ENCODE data around the gene CDH23.

CDH23 gene

GRCh38 chr10:71603150-71603549 is 206.4 kb downstream of the CDH23 start:
- H3K9me3 ChIP-seq (ENCODE audit: control insufficient read depth, low read length) = no peaks in the 10 kb centered on the region
- H3K9ac ChIP-seq (ENCODE audit: low read length) = no peak overlapping the region
- H3K4me1 ChIP-seq (ENCODE audit: control insufficient read depth, insufficient read depth, low read length) = peaks cover 20% of the 10 kb centered on the region
- no peaks in the 10 kb centered on the region for H3K27me3 ChIP-seq (ENCODE audit: control insufficient read depth, insufficient read depth, low read length)
- no peaks in the 10 kb centered on the region for H3K36me3 ChIP-seq (ENCODE audit: control insufficient read depth, insufficient read depth, low read length)
- no peak overlapping the region for H3K4me3 ChIP-seq (ENCODE audit: low read length)

DNA sequence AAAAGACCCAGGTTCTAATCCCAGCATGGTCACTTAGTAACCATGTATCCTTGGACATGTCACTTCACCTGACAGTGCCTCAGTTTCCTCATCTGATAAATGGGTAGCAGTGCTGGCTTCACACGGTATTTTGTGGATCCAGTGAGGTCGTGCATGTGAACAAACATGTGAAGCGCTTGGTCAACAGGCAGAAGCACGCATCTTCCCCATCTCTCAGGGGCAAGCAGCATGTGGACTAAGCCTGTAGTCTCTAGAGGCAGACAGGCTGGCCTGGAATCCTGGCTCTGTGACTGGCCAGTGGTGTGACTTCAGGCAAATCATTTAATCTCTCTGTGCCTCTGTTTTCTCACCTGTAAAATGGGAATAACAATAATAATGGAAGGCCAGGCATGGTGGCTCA is 207.0 kb downstream of the CDH23 start:
- Histone ChIP-seq H3K27me3 (ENCODE audit: control insufficient read depth, insufficient read depth, low read length) (no peaks in the 10 kb centered on the region), H3K4me1 (ENCODE audit: control insufficient read depth, insufficient read depth, low read length) (peaks cover 14% of the 10 kb centered on the region), H3K36me3 (ENCODE audit: control insufficient read depth, insufficient read depth, low read length) (no peaks in the 10 kb centered on the region)

DNA sequence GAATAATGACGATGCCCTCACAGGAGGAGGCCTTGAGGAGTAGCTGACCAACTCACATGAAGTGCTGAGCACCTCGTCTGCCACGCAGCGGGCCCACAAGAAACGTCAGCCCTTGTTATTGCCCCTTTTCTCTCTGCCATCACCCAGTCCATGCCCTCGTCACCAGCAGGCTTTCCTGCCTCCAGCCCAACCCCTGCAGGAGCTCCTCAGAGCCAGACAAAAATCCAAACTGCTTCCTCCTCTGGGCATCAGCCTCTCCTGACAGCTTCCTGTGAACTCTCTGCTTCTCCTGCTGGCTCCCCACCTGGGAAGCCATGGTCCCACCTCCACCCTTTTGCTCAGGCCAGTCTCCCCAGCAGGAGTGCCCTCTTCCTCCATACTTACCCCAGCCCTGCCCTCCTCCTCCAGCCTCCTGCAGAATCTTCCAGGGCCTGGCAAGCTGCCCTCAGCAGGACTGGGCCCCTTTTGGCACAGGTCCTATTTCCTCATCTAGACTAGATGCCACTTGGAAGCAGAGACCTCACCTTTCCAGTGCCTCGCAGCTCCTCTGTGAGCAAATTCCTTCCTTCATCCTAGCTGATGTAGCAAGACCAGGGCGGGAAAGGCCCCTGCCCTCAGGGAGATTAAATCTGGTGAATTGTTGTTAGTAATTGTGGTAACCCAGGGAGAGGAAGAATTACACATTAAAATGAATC is 207.8 kb downstream of the CDH23 start:
- no peaks in the 10 kb centered on the region for H3K9me3 ChIP-seq (ENCODE audit: control insufficient read depth, low read length)
- H3K27me3 ChIP-seq (ENCODE audit: control insufficient read depth, insufficient read depth, low read length) = no peaks in the 10 kb centered on the region
- no peak overlapping the region for H3K9ac ChIP-seq (ENCODE audit: low read length)
- no peak overlapping the region for H3K4me3 ChIP-seq (ENCODE audit: low read length)
- H3K36me3 ChIP-seq (ENCODE audit: control insufficient read depth, insufficient read depth, low read length) = no peaks in the 10 kb centered on the region
- H3K4me1 ChIP-seq (ENCODE audit: control insufficient read depth, insufficient read depth, low read length) = peaks cover 7% of the 10 kb centered on the region

More for the DNA sequence above, 207.0 kb downstream of the CDH23 start:
- Histone ChIP-seq H3K9ac (ENCODE audit: low read length) (no peak overlapping the region), H3K9me3 (ENCODE audit: control insufficient read depth, low read length) (no peaks in the 10 kb centered on the region), H3K4me3 (ENCODE audit: low read length) (no peak overlapping the region)

- no peaks in the 10 kb centered on the region for H3K27me3 ChIP-seq (ENCODE audit: control insufficient read depth, insufficient read depth, low read length)
- H3K4me1 ChIP-seq (ENCODE audit: control insufficient read depth, insufficient read depth, low read length) = peaks cover 6% of the 10 kb centered on the region
- H3K9me3 ChIP-seq (ENCODE audit: control insufficient read depth, low read length) = no peaks in the 10 kb centered on the region
- H3K4me3 ChIP-seq (ENCODE audit: low read length) = no peak overlapping the region
- H3K36me3 ChIP-seq (ENCODE audit: control insufficient read depth, insufficient read depth, low read length) = no peaks in the 10 kb centered on the region
- H3K9ac ChIP-seq (ENCODE audit: low read length) = no peak overlapping the region
Observed at GRCh38 chr10:71605263-71605962, 208.7 kb downstream of the CDH23 start.

GRCh38 chr10:71606257-71607081 is 209.7 kb downstream of the CDH23 start:
- Histone ChIP-seq H3K36me3 (ENCODE audit: control insufficient read depth, insufficient read depth, low read length) (no peaks in the 10 kb centered on the region), H3K4me1 (ENCODE audit: control insufficient read depth, insufficient read depth, low read length) (peaks cover 10% of the 10 kb centered on the region), H3K27me3 (ENCODE audit: control insufficient read depth, insufficient read depth, low read length) (no peaks in the 10 kb centered on the region), H3K4me3 (ENCODE audit: low read length) (no peak overlapping the region), H3K9me3 (ENCODE audit: control insufficient read depth, low read length) (no peaks in the 10 kb centered on the region), H3K9ac (ENCODE audit: low read length) (no peak overlapping the region)

GRCh38 chr10:71607082-71607443 is 210.3 kb downstream of the CDH23 start:
- no peaks in the 10 kb centered on the region for H3K9me3 ChIP-seq (ENCODE audit: control insufficient read depth, low read length)
- no peak overlapping the region for H3K4me3 ChIP-seq (ENCODE audit: low read length)
- no peaks in the 10 kb centered on the region for H3K27me3 ChIP-seq (ENCODE audit: control insufficient read depth, insufficient read depth, low read length)
- no peak overlapping the region for H3K9ac ChIP-seq (ENCODE audit: low read length)
- H3K4me1 ChIP-seq (ENCODE audit: control insufficient read depth, insufficient read depth, low read length) = peaks cover 10% of the 10 kb centered on the region
- no peaks in the 10 kb centered on the region for H3K36me3 ChIP-seq (ENCODE audit: control insufficient read depth, insufficient read depth, low read length)

DNA sequence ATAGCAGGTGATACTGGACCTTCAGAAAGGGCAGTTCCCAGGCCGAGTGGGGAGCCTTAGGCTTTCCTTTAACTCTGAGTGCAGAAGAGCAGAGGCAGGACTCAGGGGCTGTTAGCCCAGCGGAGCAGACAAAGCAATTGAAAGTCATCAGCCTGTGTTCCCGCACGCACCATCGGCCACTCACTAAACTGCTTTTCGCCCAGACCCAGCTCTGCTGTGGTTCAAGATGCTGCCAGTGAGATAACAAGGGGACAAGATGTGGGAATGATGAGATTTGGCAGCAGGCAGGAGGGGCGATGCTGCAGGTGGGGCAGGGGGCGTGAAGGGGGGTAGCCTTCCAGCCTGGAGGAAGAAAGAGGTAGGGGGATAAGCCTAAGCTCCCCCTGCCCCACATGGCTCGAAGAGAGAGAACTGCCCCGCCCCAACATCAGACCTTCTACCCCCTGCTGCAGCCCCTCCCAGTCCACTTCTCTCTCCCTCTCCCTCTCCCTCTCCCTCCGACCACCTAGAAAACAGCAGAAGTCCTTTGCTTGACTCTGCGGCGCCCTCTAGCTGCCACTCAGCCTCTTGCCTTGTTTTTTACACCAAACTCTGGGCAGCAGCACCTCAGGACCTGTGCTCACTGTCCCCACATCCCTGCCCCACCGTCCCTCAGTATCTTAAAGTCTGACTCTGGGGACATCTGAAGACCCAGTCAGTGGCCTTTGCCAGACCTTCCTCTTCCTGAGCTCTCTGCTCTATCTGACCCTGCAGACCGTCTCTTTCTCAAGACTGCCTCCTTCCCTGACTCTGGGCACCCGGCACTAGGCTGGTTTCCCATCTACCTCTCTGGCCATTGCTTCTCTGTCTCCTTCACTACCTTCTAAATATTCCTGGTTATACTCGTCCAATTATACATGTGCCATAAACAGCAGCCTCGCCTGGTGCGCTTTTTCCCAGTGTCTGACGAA is 212.4 kb downstream of the CDH23 start:
- Histone ChIP-seq H3K27me3 (ENCODE audit: control insufficient read depth, insufficient read depth, low read length) (no peaks in the 10 kb centered on the region), H3K9me3 (ENCODE audit: control insufficient read depth, low read length) (no peaks in the 10 kb centered on the region), H3K9ac (ENCODE audit: low read length) (no peak overlapping the region), H3K4me3 (ENCODE audit: low read length) (no peak overlapping the region), H3K4me1 (ENCODE audit: control insufficient read depth, insufficient read depth, low read length) (peaks cover 27% of the 10 kb centered on the region), H3K36me3 (ENCODE audit: control insufficient read depth, insufficient read depth, low read length) (no peaks in the 10 kb centered on the region)

DNA sequence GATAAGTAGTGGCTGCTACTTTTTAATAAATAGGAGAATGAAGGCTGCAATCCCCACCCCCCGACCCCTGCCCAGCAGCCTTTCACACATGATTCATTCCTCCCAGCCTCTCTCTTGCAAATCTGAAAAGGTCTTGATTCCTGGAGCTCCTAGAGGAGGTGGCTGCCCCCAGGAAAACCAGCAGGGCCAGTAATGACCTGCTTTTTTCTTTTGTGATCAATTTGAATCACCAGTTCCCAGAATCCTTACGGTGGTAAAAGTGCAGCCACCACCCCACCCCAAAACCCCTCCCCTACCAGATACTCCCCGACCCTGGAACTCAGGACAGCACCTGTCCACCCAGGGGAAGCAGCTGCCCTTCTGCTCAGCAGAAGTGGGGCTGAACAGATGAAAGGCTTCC is 213.9 kb downstream of the CDH23 start:
- H3K36me3 ChIP-seq (ENCODE audit: control insufficient read depth, insufficient read depth, low read length) = no peaks in the 10 kb centered on the region
- H3K9ac ChIP-seq (ENCODE audit: low read length) = no peak overlapping the region
- H3K27me3 ChIP-seq (ENCODE audit: control insufficient read depth, insufficient read depth, low read length) = no peaks in the 10 kb centered on the region
- H3K9me3 ChIP-seq (ENCODE audit: control insufficient read depth, low read length) = no peaks in the 10 kb centered on the region
- no peak overlapping the region for H3K4me3 ChIP-seq (ENCODE audit: low read length)
- H3K4me1 ChIP-seq (ENCODE audit: control insufficient read depth, insufficient read depth, low read length) = peaks cover 23% of the 10 kb centered on the region

DNA sequence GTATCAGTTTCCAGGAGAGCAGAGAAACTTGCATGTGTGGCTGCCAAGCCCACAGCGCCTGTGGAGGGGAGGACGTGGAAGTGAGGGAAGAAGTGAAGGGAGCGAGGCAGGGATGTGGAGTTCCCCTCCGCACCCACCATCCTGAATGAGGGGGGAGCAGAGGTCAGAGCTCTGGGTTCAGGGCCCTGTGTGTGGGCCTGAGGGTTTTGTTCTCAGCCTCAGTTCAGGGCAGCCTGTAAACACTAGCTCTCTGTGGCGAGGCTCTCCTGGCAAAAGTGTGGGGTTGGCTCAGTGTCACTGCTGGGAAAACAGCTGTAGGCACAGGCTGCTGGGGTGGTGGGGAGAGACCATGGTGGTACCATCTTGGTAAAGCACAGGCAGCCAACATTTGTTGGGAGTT is 214.4 kb downstream of the CDH23 start:
- Histone ChIP-seq H3K4me3 (ENCODE audit: low read length) (no peak overlapping the region), H3K36me3 (ENCODE audit: control insufficient read depth, insufficient read depth, low read length) (no peaks in the 10 kb centered on the region), H3K4me1 (ENCODE audit: control insufficient read depth, insufficient read depth, low read length) (peaks cover 23% of the 10 kb centered on the region), H3K9me3 (ENCODE audit: control insufficient read depth, low read length) (no peaks in the 10 kb centered on the region), H3K27me3 (ENCODE audit: control insufficient read depth, insufficient read depth, low read length) (no peaks in the 10 kb centered on the region), H3K9ac (ENCODE audit: low read length) (no peak overlapping the region)

DNA sequence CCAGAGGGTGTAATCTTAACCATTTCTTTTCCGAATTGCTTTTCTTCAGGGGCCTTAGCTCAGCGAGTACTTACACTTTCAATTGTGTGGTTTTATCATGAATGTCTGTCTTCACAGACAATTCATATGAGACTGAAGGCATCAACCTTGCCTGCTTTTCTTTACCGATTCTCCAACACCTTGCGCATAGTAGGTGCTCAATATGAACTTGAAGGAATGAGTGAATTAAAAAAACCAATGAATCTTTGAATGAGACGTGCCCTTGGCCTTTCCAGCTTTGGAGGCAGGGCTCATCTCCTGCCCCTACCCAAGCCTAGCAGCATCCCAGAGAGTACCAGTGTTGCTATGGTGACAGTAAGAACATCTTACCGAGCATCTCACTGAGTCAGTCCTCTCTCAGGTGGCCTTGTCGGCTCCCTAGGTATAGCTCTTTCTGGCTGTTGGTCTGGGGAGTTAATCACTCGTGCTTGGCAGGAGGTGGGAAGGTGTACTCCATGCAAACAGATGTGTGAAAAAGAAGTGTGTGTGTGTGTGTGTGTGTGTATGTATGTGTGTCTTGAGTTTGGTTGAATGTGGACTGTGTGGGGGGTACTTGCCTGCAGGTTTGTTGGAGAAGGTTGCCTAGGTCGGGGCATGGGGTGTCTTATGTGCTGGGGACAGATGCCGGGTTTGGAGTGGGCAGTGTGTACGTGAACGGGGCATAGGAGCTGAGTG is 215.1 kb downstream of the CDH23 start:
- Histone ChIP-seq H3K4me3 (ENCODE audit: low read length) (no peak overlapping the region), H3K4me1 (ENCODE audit: control insufficient read depth, insufficient read depth, low read length) (peaks cover 23% of the 10 kb centered on the region), H3K9me3 (ENCODE audit: control insufficient read depth, low read length) (no peaks in the 10 kb centered on the region), H3K36me3 (ENCODE audit: control insufficient read depth, insufficient read depth, low read length) (no peaks in the 10 kb centered on the region), H3K27me3 (ENCODE audit: control insufficient read depth, insufficient read depth, low read length) (no peaks in the 10 kb centered on the region), H3K9ac (ENCODE audit: low read length) (no peak overlapping the region)

- Histone ChIP-seq H3K4me3 (ENCODE audit: low read length) (no peak overlapping the region), H3K27me3 (ENCODE audit: control insufficient read depth, insufficient read depth, low read length) (no peaks in the 10 kb centered on the region), H3K9me3 (ENCODE audit: control insufficient read depth, low read length) (no peaks in the 10 kb centered on the region), H3K4me1 (ENCODE audit: control insufficient read depth, insufficient read depth, low read length) (peaks cover 23% of the 10 kb centered on the region), H3K36me3 (ENCODE audit: control insufficient read depth, insufficient read depth, low read length) (no peaks in the 10 kb centered on the region), H3K9ac (ENCODE audit: low read length) (no peak overlapping the region)
Observed at GRCh38 chr10:71613261-71613777, 216.6 kb downstream of the CDH23 start.
